ENCODE measurements around the gene PLOD1.
"Not testable (repeated sequence)": the region's sequence is repeated elsewhere in the genome, so short reads cannot be mapped to it uniquely, and the experiment has no call there.

The PLOD1 gene

GRCh38 chr1:11934302-11935056, at the start of gene PLOD1:
Gene PLOD1, plus strand, starts transcription at chr1:11934717. Its CDS starts 63 bp downstream, at chr1:11934780.
- peak; percentile 71 for DNase-seq (ENCODE audit: low spot score)
- FAIRE-seq = no peak

GRCh38 chr1:11885916-11886315, 48.6 kb upstream of the PLOD1 start:
- FAIRE-seq = no peak
- DNase-seq (ENCODE audit: low spot score) = no peak

- no peak for DNase-seq (ENCODE audit: low spot score)
- FAIRE-seq = no peak
Measured at GRCh38 chr1:11886986-11887665, 47.4 kb upstream of the PLOD1 start.

- FAIRE-seq = no peak
- DNase-seq (ENCODE audit: low spot score) = no peak
Measured at GRCh38 chr1:11887666-11888007, 46.9 kb upstream of the PLOD1 start.

- no peak for FAIRE-seq
- no peak for DNase-seq (ENCODE audit: low spot score)
Measured at GRCh38 chr1:11888206-11888876, 46.2 kb upstream of the PLOD1 start.

GRCh38 chr1:11888877-11889208, 45.7 kb upstream of the PLOD1 start:
- no peak for FAIRE-seq
- DNase-seq (ENCODE audit: low spot score) = no peak

GRCh38 chr1:11891433-11892186, 42.9 kb upstream of the PLOD1 start:
- FAIRE-seq (no peak), DNase-seq (ENCODE audit: low spot score) (no peak)

- no peak for FAIRE-seq
- no peak for DNase-seq (ENCODE audit: low spot score)
Measured at GRCh38 chr1:11893907-11894251, 40.6 kb upstream of the PLOD1 start.

- not testable (repeated sequence) for FAIRE-seq
Measured at GRCh38 chr1:11894501-11894900, 40.0 kb upstream of the PLOD1 start.

GRCh38 chr1:11898086-11898785, 36.3 kb upstream of the PLOD1 start:
- FAIRE-seq (no peak), DNase-seq (ENCODE audit: low spot score) (no peak)

More at GRCh38 chr1:11894501-11894900, 40.0 kb upstream of the PLOD1 start:
- not testable (repeated sequence) for DNase-seq (ENCODE audit: low spot score)

GRCh38 chr1:11898831-11899467, 35.6 kb upstream of the PLOD1 start:
- DNase-seq (ENCODE audit: low spot score) (no peak), FAIRE-seq (no peak)

- not testable (repeated sequence) for FAIRE-seq
- peak; percentile 6 for DNase-seq (ENCODE audit: low spot score)
Measured at GRCh38 chr1:11901446-11901845, 33.1 kb upstream of the PLOD1 start.

- FAIRE-seq (no peak), DNase-seq (ENCODE audit: low spot score) (no peak)
Measured at GRCh38 chr1:11903210-11903609, 31.3 kb upstream of the PLOD1 start.

- not testable (repeated sequence) for FAIRE-seq; DNase-seq (ENCODE audit: low spot score)
Measured at GRCh38 chr1:11904156-11904555, 30.4 kb upstream of the PLOD1 start.

GRCh38 chr1:11904978-11905377, 29.5 kb upstream of the PLOD1 start:
- FAIRE-seq = no peak
- no peak for DNase-seq (ENCODE audit: low spot score)

GRCh38 chr1:11906870-11907269, 27.6 kb upstream of the PLOD1 start:
- DNase-seq (ENCODE audit: low spot score) = no peak
- FAIRE-seq = no peak

GRCh38 chr1:11907275-11908094, 27.0 kb upstream of the PLOD1 start:
- DNase-seq (ENCODE audit: low spot score) (peak; percentile 90), FAIRE-seq (no peak)

GRCh38 chr1:11908095-11908675, 26.3 kb upstream of the PLOD1 start:
- DNase-seq (ENCODE audit: low spot score) (peak; percentile 100), FAIRE-seq (peak; percentile 85)

- FAIRE-seq; DNase-seq (ENCODE audit: low spot score): not testable (repeated sequence)
Measured at GRCh38 chr1:11910914-11911228, 23.6 kb upstream of the PLOD1 start.

- no peak for FAIRE-seq
- no peak for DNase-seq (ENCODE audit: low spot score)
Measured at GRCh38 chr1:11912000-11912399, 22.5 kb upstream of the PLOD1 start.
